ENCODE data around the gene MARCHF11. TPM values are rescaled to one million over a fixed set of nuclear protein-coding genes. Genes with fewer than 3 reads are reported as not detected.

Gene MARCHF11
- total and polyA plus RNA-seq, 4 donors, result not detected

- Histone ChIP-seq H3K9me3 (ENCODE audit: control insufficient read depth in 4 of 4, insufficient read depth in 3 of 4, low read length in 3 of 4) (peaks cover 0 to 5% (median 0%) of the 10 kb centered on the region in 4 donors), H3K4me3 (no peak overlapping the region), H3K27ac (ENCODE audit: low read depth in 1 of 2, low read length in 1 of 2) (no peak overlapping the region), H3K27me3 (ENCODE audit: control insufficient read depth in 3 of 3, insufficient read depth in 3 of 3, low read length in 2 of 3) (no peaks in the 10 kb centered on the region), H3K36me3 (ENCODE audit: control insufficient read depth in 4 of 4, insufficient read depth in 4 of 4, low read length in 4 of 4) (no peaks in the 10 kb centered on the region), H3K9ac (ENCODE audit: insufficient read depth in 1 of 2, low read length in 2 of 2) (no peak overlapping the region), H3K4me1 (ENCODE audit: control insufficient read depth in 5 of 5, insufficient read depth in 5 of 5, low read length in 5 of 5) (peaks cover 0 to 6% (median 0%) of the 10 kb centered on the region in 5 donors)
- no peak for ATAC-seq (ENCODE audit: insufficient read depth, low FRiP score)
- TF ChIP-seq CTCF (IDR thresholded peaks at IDR 0.05; ENCODE audit: control extremely low read depth, extremely low read depth), result no peak
- no peak for DNase-seq
- 91 to 92% methylated on average over 7 of the region's 7 CpGs for WGBS, 2 donors
These were observed 102.9 kb downstream of the MARCHF11 start for GRCh38 chr5:16076657-16077056.

- TF ChIP-seq CTCF (IDR thresholded peaks at IDR 0.05; ENCODE audit: control extremely low read depth, extremely low read depth), result no peak
- Histone ChIP-seq H3K27me3 (ENCODE audit: control insufficient read depth in 3 of 3, insufficient read depth in 3 of 3, low read length in 2 of 3) (no peaks in the 10 kb centered on the region), H3K36me3 (ENCODE audit: control insufficient read depth in 4 of 4, insufficient read depth in 4 of 4, low read length in 4 of 4) (no peaks in the 10 kb centered on the region), H3K27ac (ENCODE audit: low read depth in 1 of 2, low read length in 1 of 2) (no peak overlapping the region), H3K9me3 (ENCODE audit: control insufficient read depth in 4 of 4, insufficient read depth in 3 of 4, low read length in 3 of 4) (peaks cover 0 to 5% (median 0%) of the 10 kb centered on the region in 4 donors), H3K4me1 (ENCODE audit: control insufficient read depth in 5 of 5, insufficient read depth in 5 of 5, low read length in 5 of 5) (no peaks in the 10 kb centered on the region), H3K4me3 (no peak overlapping the region), H3K9ac (ENCODE audit: insufficient read depth in 1 of 2, low read length in 2 of 2) (no peak overlapping the region)
- no peak for ATAC-seq (ENCODE audit: insufficient read depth, low FRiP score)
- no peak for DNase-seq
- WGBS, 2 donors, result 79 to 82% methylated on average over 4 of the region's 4 CpGs
These were observed 105.2 kb downstream of the MARCHF11 start for GRCh38 chr5:16074358-16074757.

- no peak overlapping the region for H3K27ac ChIP-seq (ENCODE audit: low read depth in 1 of 2, low read length in 1 of 2)
- no peaks in the 10 kb centered on the region for H3K27me3 ChIP-seq (ENCODE audit: control insufficient read depth in 3 of 3, insufficient read depth in 3 of 3, low read length in 2 of 3)
- no peaks in the 10 kb centered on the region for H3K9me3 ChIP-seq (ENCODE audit: control insufficient read depth in 4 of 4, insufficient read depth in 3 of 4, low read length in 3 of 4)
- no peaks in the 10 kb centered on the region for H3K36me3 ChIP-seq (ENCODE audit: control insufficient read depth in 4 of 4, insufficient read depth in 4 of 4, low read length in 4 of 4)
- no peak for ATAC-seq (ENCODE audit: insufficient read depth, low FRiP score)
- DNase-seq, result no peak
- no peak for TF ChIP-seq CTCF (IDR thresholded peaks at IDR 0.05; ENCODE audit: control extremely low read depth, extremely low read depth)
- WGBS, 2 donors, result 67 to 77% methylated on average over 2 of the region's 2 CpGs
- no peaks in the 10 kb centered on the region for H3K4me1 ChIP-seq (ENCODE audit: control insufficient read depth in 5 of 5, insufficient read depth in 5 of 5, low read length in 5 of 5)
- no peak overlapping the region for H3K4me3 ChIP-seq
- no peak overlapping the region for H3K9ac ChIP-seq (ENCODE audit: insufficient read depth in 1 of 2, low read length in 2 of 2)
These were observed 107.0 kb downstream of the MARCHF11 start for GRCh38 chr5:16072616-16073015.

- no peaks in the 10 kb centered on the region for H3K9me3 ChIP-seq (ENCODE audit: control insufficient read depth in 4 of 4, insufficient read depth in 3 of 4, low read length in 3 of 4)
- DNase-seq (no peak), ATAC-seq (ENCODE audit: insufficient read depth, low FRiP score) (no peak)
- no peak overlapping the region for H3K9ac ChIP-seq (ENCODE audit: insufficient read depth in 1 of 2, low read length in 2 of 2)
- no peaks in the 10 kb centered on the region for H3K36me3 ChIP-seq (ENCODE audit: control insufficient read depth in 4 of 4, insufficient read depth in 4 of 4, low read length in 4 of 4)
- 90 to 91% methylated on average over 7 of the region's 7 CpGs for WGBS, 2 donors
- no peaks in the 10 kb centered on the region for H3K27me3 ChIP-seq (ENCODE audit: control insufficient read depth in 3 of 3, insufficient read depth in 3 of 3, low read length in 2 of 3)
- no peak overlapping the region for H3K27ac ChIP-seq (ENCODE audit: low read depth in 1 of 2, low read length in 1 of 2)
- no peak for TF ChIP-seq CTCF (IDR thresholded peaks at IDR 0.05; ENCODE audit: control extremely low read depth, extremely low read depth)
- no peak overlapping the region for H3K4me3 ChIP-seq
- H3K4me1 ChIP-seq (ENCODE audit: control insufficient read depth in 5 of 5, insufficient read depth in 5 of 5, low read length in 5 of 5), result no peaks in the 10 kb centered on the region
These were observed 112.2 kb downstream of the MARCHF11 start for GRCh38 chr5:16067415-16067814.
